ENCODE data around the gene ZNF471. TPM values are rescaled to one million over a fixed set of nuclear protein-coding genes. Genes with fewer than 3 reads are reported as not detected.

The ZNF471 gene
- polyA plus RNA-seq, 1 donor from 2014 or later: 30.0 TPM

- H3K27ac ChIP-seq (ENCODE audit: low read length): peak within 1 kb of the TSS; percentile 87
Observed at GRCh38 chr19:56567274-56568120, 59.8 kb downstream of the ZNF471 start, which contains the start of gene ZNF470. ZNF470 (plus strand) TSS chr19:56567468; CDS start chr19:56570312, 2,844 bp downstream.

More at GRCh38 chr19:56567274-56568120, 59.8 kb downstream of the ZNF471 start, which contains the start of gene ZNF470:
- no peaks in the 10 kb centered on the region for H3K27me3 ChIP-seq (ENCODE audit: insufficient read depth, low read depth, low read length)
- peak within 1 kb of the TSS; percentile 95 for H3K4me3 ChIP-seq (ENCODE audit: low read length)
- H3K36me3 ChIP-seq (ENCODE audit: insufficient read depth, low read length): peaks cover 28% of the 10 kb centered on the region
- H2AFZ ChIP-seq (ENCODE audit: low read depth, low read length): peak within 1 kb of the TSS; percentile 100
- no peaks in the 10 kb centered on the region for H3F3A ChIP-seq (ENCODE audit: insufficient read depth, low read length, poor library complexity, severe bottlenecking)
- peak within 1 kb of the TSS; percentile 81 for H3K4me2 ChIP-seq (ENCODE audit: low read length)
- TF ChIP-seq POLR2AphosphoS5 (IDR thresholded peaks at IDR 0.05) (peak; percentile 74), RAD21 (conservative IDR thresholded peaks at IDR 0.05) (peak; percentile 40), CTCF (IDR thresholded peaks at IDR 0.05; ENCODE audit: poor library complexity, severe bottlenecking) (no peak), EZH2 (IDR thresholded peaks at IDR 0.05; ENCODE audit: borderline replicate concordance, insufficient read depth, low read length, poor library complexity, severe bottlenecking) (no peak), TAF1 (IDR thresholded peaks at IDR 0.05; ENCODE audit: low read depth) (peak; percentile 47), MXI1 (conservative IDR thresholded peaks at IDR 0.05; ENCODE audit: poor library complexity, severe bottlenecking) (peak; percentile 92), REST (IDR thresholded peaks at IDR 0.05; ENCODE audit: borderline replicate concordance) (peak; percentile 34), EP300 (conservative IDR thresholded peaks at IDR 0.05; ENCODE audit: poor library complexity, severe bottlenecking) (no peak), SMC3 (conservative IDR thresholded peaks at IDR 0.05; ENCODE audit: poor library complexity) (peak; percentile 30)
- peaks cover 21% of the 10 kb centered on the region for H3K9me3 ChIP-seq (ENCODE audit: low read length)
- H4K20me1 ChIP-seq (ENCODE audit: insufficient read depth): no peaks in the 10 kb centered on the region
- peaks cover 5% of the 10 kb centered on the region for H3K79me2 ChIP-seq (replicated peaks; ENCODE audit: insufficient read depth, low read length)
- H3K9ac ChIP-seq (ENCODE audit: low read length): peak within 1 kb of the TSS; percentile 93
- no peaks in the 10 kb centered on the region for H3K9me2 ChIP-seq (ENCODE audit: insufficient read depth, low read length)
